ENCODE data around the gene TMEM39B. TPM values are rescaled to one million over a fixed set of nuclear protein-coding genes. Genes with fewer than 3 reads are reported as not detected.

Gene TMEM39B
- polyA plus RNA-seq, 3 donors: 3.3 to 30.6 (median 3.4) TPM

- peaks cover 64 to 94% of the 10 kb centered on the region in 2 donors for H3K36me3 ChIP-seq (replicated peaks in 1 of 2; ENCODE audit: control insufficient read depth in 1 of 2, insufficient read depth in 2 of 2, low read length in 2 of 2)
- no peaks in the 10 kb centered on the region for H3K27me3 ChIP-seq (ENCODE audit: control insufficient read depth in 2 of 2, insufficient read depth in 2 of 2, low read length in 2 of 2)
- H3K9ac ChIP-seq (ENCODE audit: insufficient read depth, low read length, poor library complexity, severe bottlenecking): no peak overlapping the region
- peaks cover 0 to 2% (median 0%) of the 10 kb centered on the region in 7 donors for H3K9me3 Mint-ChIP-seq
- no peaks in the 10 kb centered on the region for H3K27me3 Mint-ChIP-seq (ENCODE audit: low read depth in 3 of 3)
- H3K4me2 ChIP-seq (replicated peaks; ENCODE audit: extremely low read depth, low read length, poor library complexity, severe bottlenecking): no peak overlapping the region
- no peak for TF ChIP-seq CTCF (IDR thresholded peaks at IDR 0.05)
- no peak overlapping the region for H3K4me3 ChIP-seq (replicated peaks in 1 of 3; ENCODE audit: low read depth in 2 of 3, low read length in 3 of 3)
- 98% methylated on average over 5 of the region's 11 CpGs for WGBS (ENCODE audit: insufficient coverage)
- H3K4me3 Mint-ChIP-seq: no peak overlapping the region
- H3K27ac ChIP-seq (ENCODE audit: low read depth in 1 of 2, low read length in 2 of 2): no peak overlapping the region
- H3K27ac Mint-ChIP-seq: peak overlapping the region in 3 of 7 donors; percentile 15 to 46 (median 36)
- no peaks in the 10 kb centered on the region for H3K79me2 ChIP-seq (ENCODE audit: insufficient read depth, low read length)
- DNase-seq: no peak
- H3K9me3 ChIP-seq (replicated peaks in 1 of 2; ENCODE audit: control insufficient read depth in 1 of 2, insufficient read depth in 1 of 2, low read length in 2 of 2): no peaks in the 10 kb centered on the region
- intact Hi-C loops (cut with micrococcal nuclease): no loop called here
- H3K4me1 ChIP-seq (ENCODE audit: control insufficient read depth in 1 of 2, insufficient read depth in 2 of 2, low read length in 2 of 2): no peaks in the 10 kb centered on the region
- peaks cover 74 to 97% of the 10 kb centered on the region in 2 donors for H3K36me3 Mint-ChIP-seq
- no peaks in the 10 kb centered on the region for H4K20me1 ChIP-seq (ENCODE audit: insufficient read depth, low read length)
- no peaks in the 10 kb centered on the region for H3K4me1 Mint-ChIP-seq
- no peak overlapping the region for H2AFZ ChIP-seq (ENCODE audit: insufficient read depth, low read depth, low read length, poor library complexity, severe bottlenecking)
Measured at GRCh38 chr1:32094746-32095521, 22.2 kb downstream of the TMEM39B start.

- H3K9ac ChIP-seq (ENCODE audit: insufficient read depth, low read length, poor library complexity, severe bottlenecking): no peak overlapping the region
- Mint-ChIP-seq H3K4me1 (no peaks in the 10 kb centered on the region), H3K36me3 (peaks cover 79 to 86% of the 10 kb centered on the region in 2 donors), H3K27ac (peak overlapping the region in 2 of 7 donors; percentile 63 to 76), H3K9me3 (peaks cover 0 to 2% (median 0%) of the 10 kb centered on the region in 7 donors), H3K4me3 (no peak overlapping the region), H3K27me3 (ENCODE audit: low read depth in 3 of 3) (peaks cover 0 to 2% (median 0%) of the 10 kb centered on the region in 3 donors)
- no peaks in the 10 kb centered on the region for H3K4me1 ChIP-seq (ENCODE audit: control insufficient read depth in 1 of 2, insufficient read depth in 2 of 2, low read length in 2 of 2)
- no peaks in the 10 kb centered on the region for H4K20me1 ChIP-seq (ENCODE audit: insufficient read depth, low read length)
- H3K4me3 ChIP-seq (replicated peaks in 1 of 3; ENCODE audit: low read depth in 2 of 3, low read length in 3 of 3): no peak overlapping the region
- intact Hi-C loops (cut with micrococcal nuclease): no loop called here
- TF ChIP-seq CTCF (IDR thresholded peaks at IDR 0.05): no peak
- DNase-seq: no peak
- peaks cover 59 to 87% of the 10 kb centered on the region in 2 donors for H3K36me3 ChIP-seq (replicated peaks in 1 of 2; ENCODE audit: control insufficient read depth in 1 of 2, insufficient read depth in 2 of 2, low read length in 2 of 2)
- H3K4me2 ChIP-seq (replicated peaks; ENCODE audit: extremely low read depth, low read length, poor library complexity, severe bottlenecking): no peak overlapping the region
- H3K27ac ChIP-seq (ENCODE audit: low read depth in 1 of 2, low read length in 2 of 2): no peak overlapping the region
- no peaks in the 10 kb centered on the region for H3K9me3 ChIP-seq (replicated peaks in 1 of 2; ENCODE audit: control insufficient read depth in 1 of 2, insufficient read depth in 1 of 2, low read length in 2 of 2)
- H3K27me3 ChIP-seq (ENCODE audit: control insufficient read depth in 2 of 2, insufficient read depth in 2 of 2, low read length in 2 of 2): no peaks in the 10 kb centered on the region
- H2AFZ ChIP-seq (ENCODE audit: insufficient read depth, low read depth, low read length, poor library complexity, severe bottlenecking): no peak overlapping the region
- 100% methylated on average over 4 of the region's 4 CpGs for WGBS (ENCODE audit: insufficient coverage)
- H3K79me2 ChIP-seq (ENCODE audit: insufficient read depth, low read length): no peaks in the 10 kb centered on the region
Measured at GRCh38 chr1:32099426-32099825, 26.7 kb downstream of the TMEM39B start.

All from CD14-positive monocyte (primary cell).